Stimulated activated naive CD8-positive, alpha-beta T cell treated with anti-CD3 and anti-CD28 coated beads, Interleukin-15, Interleukin-2, amounts not matched to agents 100 ng/mL and 50 ng/mL, for 24 hours (primary cell): ENCODE data around the gene PAX3.
A peak's percentile ranks its signal among the peaks of the same experiment; 100 is the strongest.

Source experiments
- H3K27ac Mint-ChIP-seq: one replicate; pipeline ENCODE4 v1.8.0; 2021; ENCODE audit warnings: mild to moderate bottlenecking, mixed read lengths
- H3K27me3 Mint-ChIP-seq: one replicate; pipeline ENCODE4 v1.8.0; 2021; ENCODE audit warnings: mixed read lengths
- H3K36me3 Mint-ChIP-seq: one replicate; pipeline ENCODE4 v1.8.0; 2021; ENCODE audit warnings: low read depth, mixed read lengths
- H3K4me1 Mint-ChIP-seq: one replicate; pipeline ENCODE4 v1.8.0; 2021; ENCODE audit warnings: low read depth, mixed read lengths
- H3K4me3 Mint-ChIP-seq: one replicate; pipeline ENCODE4 v1.8.0; 2021; ENCODE audit warnings: mild to moderate bottlenecking, mixed read lengths
- H3K9me3 Mint-ChIP-seq: one replicate; pipeline ENCODE4 v1.8.0; 2021; ENCODE audit warnings: mixed read lengths

The PAX3 gene

GRCh38 chr2:222298311-222299150 lies at the start of gene PAX3:
TSS of gene PAX3 (minus strand) at chr2:222298998. CDS start at chr2:222298615, 383 bp downstream.
- H3K36me3 Mint-ChIP-seq, result peaks cover 5% of the 10 kb centered on the region
- no peaks in the 10 kb centered on the region for H3K9me3 Mint-ChIP-seq
- H3K27me3 Mint-ChIP-seq, result peaks cover 93% of the 10 kb centered on the region
- peaks cover 22% of the 10 kb centered on the region for H3K4me1 Mint-ChIP-seq
- H3K27ac Mint-ChIP-seq, result no peak within 1 kb of the TSS
- H3K4me3 Mint-ChIP-seq, result peak within 1 kb of the TSS; percentile 10

GRCh38 chr2:222341331-222341730 lies 42.5 kb upstream of the PAX3 start:
- H3K27me3 Mint-ChIP-seq, result no peaks in the 10 kb centered on the region
- H3K4me3 Mint-ChIP-seq, result no peak overlapping the region
- H3K27ac Mint-ChIP-seq, result no peak overlapping the region
- H3K36me3 Mint-ChIP-seq, result no peaks in the 10 kb centered on the region
- no peaks in the 10 kb centered on the region for H3K4me1 Mint-ChIP-seq
- H3K9me3 Mint-ChIP-seq, result no peaks in the 10 kb centered on the region

GRCh38 chr2:222338374-222338773 lies 39.6 kb upstream of the PAX3 start:
- Mint-ChIP-seq H3K36me3 (no peaks in the 10 kb centered on the region), H3K27ac (no peak overlapping the region), H3K9me3 (peaks cover 10% of the 10 kb centered on the region)

GRCh38 chr2:222336931-222337330 lies 38.1 kb upstream of the PAX3 start:
- Mint-ChIP-seq H3K36me3 (no peaks in the 10 kb centered on the region), H3K4me1 (no peaks in the 10 kb centered on the region), H3K4me3 (no peak overlapping the region), H3K27ac (no peak overlapping the region), H3K9me3 (peaks cover 10% of the 10 kb centered on the region), H3K27me3 (peaks cover 7% of the 10 kb centered on the region)

More at GRCh38 chr2:222338374-222338773, 39.6 kb upstream of the PAX3 start:
- Mint-ChIP-seq H3K27me3 (no peaks in the 10 kb centered on the region), H3K4me3 (no peak overlapping the region), H3K4me1 (no peaks in the 10 kb centered on the region)

GRCh38 chr2:222336442-222336841 lies 37.6 kb upstream of the PAX3 start:
- no peak overlapping the region for H3K27ac Mint-ChIP-seq
- H3K4me3 Mint-ChIP-seq, result no peak overlapping the region
- no peaks in the 10 kb centered on the region for H3K36me3 Mint-ChIP-seq
- H3K9me3 Mint-ChIP-seq, result peaks cover 10% of the 10 kb centered on the region
- H3K4me1 Mint-ChIP-seq, result no peaks in the 10 kb centered on the region
- H3K27me3 Mint-ChIP-seq, result peaks cover 8% of the 10 kb centered on the region

- H3K4me3 Mint-ChIP-seq, result no peak overlapping the region
- peaks cover 10% of the 10 kb centered on the region for H3K9me3 Mint-ChIP-seq
- no peaks in the 10 kb centered on the region for H3K4me1 Mint-ChIP-seq
- H3K36me3 Mint-ChIP-seq, result no peaks in the 10 kb centered on the region
- no peak overlapping the region for H3K27ac Mint-ChIP-seq
- H3K27me3 Mint-ChIP-seq, result peaks cover 8% of the 10 kb centered on the region
Measured at GRCh38 chr2:222334914-222335313, 36.1 kb upstream of the PAX3 start.

- H3K9me3 Mint-ChIP-seq, result peaks cover 10% of the 10 kb centered on the region
- no peaks in the 10 kb centered on the region for H3K4me1 Mint-ChIP-seq
- H3K27ac Mint-ChIP-seq, result no peak overlapping the region
- H3K36me3 Mint-ChIP-seq, result no peaks in the 10 kb centered on the region
- H3K27me3 Mint-ChIP-seq, result peaks cover 8% of the 10 kb centered on the region
- H3K4me3 Mint-ChIP-seq, result no peak overlapping the region
Measured at GRCh38 chr2:222333397-222333796, 34.6 kb upstream of the PAX3 start.

- no peaks in the 10 kb centered on the region for H3K36me3 Mint-ChIP-seq
- H3K27me3 Mint-ChIP-seq, result peaks cover 8% of the 10 kb centered on the region
- peaks cover 10% of the 10 kb centered on the region for H3K9me3 Mint-ChIP-seq
- H3K4me1 Mint-ChIP-seq, result no peaks in the 10 kb centered on the region
- no peak overlapping the region for H3K4me3 Mint-ChIP-seq
- H3K27ac Mint-ChIP-seq, result no peak overlapping the region
Measured at GRCh38 chr2:222332116-222332515, 33.3 kb upstream of the PAX3 start.

GRCh38 chr2:222330910-222331309 lies 32.1 kb upstream of the PAX3 start:
- Mint-ChIP-seq H3K4me3 (no peak overlapping the region), H3K27me3 (peaks cover 8% of the 10 kb centered on the region), H3K4me1 (no peaks in the 10 kb centered on the region), H3K27ac (no peak overlapping the region), H3K9me3 (peaks cover 10% of the 10 kb centered on the region), H3K36me3 (no peaks in the 10 kb centered on the region)

GRCh38 chr2:222322236-222322635 lies 23.4 kb upstream of the PAX3 start:
- H3K27me3 Mint-ChIP-seq, result peaks cover 43% of the 10 kb centered on the region
- no peaks in the 10 kb centered on the region for H3K9me3 Mint-ChIP-seq
- H3K4me3 Mint-ChIP-seq, result no peak overlapping the region

GRCh38 chr2:222320436-222321395 lies 21.9 kb upstream of the PAX3 start:
- H3K27ac Mint-ChIP-seq, result no peak overlapping the region

More at GRCh38 chr2:222322236-222322635, 23.4 kb upstream of the PAX3 start:
- Mint-ChIP-seq H3K36me3 (no peaks in the 10 kb centered on the region), H3K4me1 (peaks cover 10% of the 10 kb centered on the region), H3K27ac (no peak overlapping the region)

GRCh38 chr2:222319586-222320435 lies 21.0 kb upstream of the PAX3 start:
- Mint-ChIP-seq H3K36me3 (no peaks in the 10 kb centered on the region), H3K4me3 (peak overlapping the region; percentile 63), H3K27ac (no peak overlapping the region), H3K27me3 (peaks cover 63% of the 10 kb centered on the region), H3K4me1 (peaks cover 10% of the 10 kb centered on the region), H3K9me3 (no peaks in the 10 kb centered on the region)

More at GRCh38 chr2:222320436-222321395, 21.9 kb upstream of the PAX3 start:
- peaks cover 58% of the 10 kb centered on the region for H3K27me3 Mint-ChIP-seq
- peaks cover 10% of the 10 kb centered on the region for H3K4me1 Mint-ChIP-seq
- H3K9me3 Mint-ChIP-seq, result no peaks in the 10 kb centered on the region
- no peaks in the 10 kb centered on the region for H3K36me3 Mint-ChIP-seq
- H3K4me3 Mint-ChIP-seq, result peak overlapping the region; percentile 63

- Mint-ChIP-seq H3K27ac (no peak overlapping the region), H3K4me3 (peak overlapping the region; percentile 78), H3K36me3 (no peaks in the 10 kb centered on the region), H3K27me3 (peaks cover 67% of the 10 kb centered on the region), H3K9me3 (no peaks in the 10 kb centered on the region), H3K4me1 (peaks cover 10% of the 10 kb centered on the region)
Measured at GRCh38 chr2:222318712-222319585, 20.2 kb upstream of the PAX3 start.
